GM21390 (cell line): Measurements from ENCODE around the gene ARHGAP40.
"Not testable (repeated sequence)": the region's sequence is repeated elsewhere in the genome, so short reads cannot be mapped to it uniquely, and the experiment has no call there.

Source experiments
- ATAC-seq: cut with Tn5 transposase; IDR thresholded peaks from one replicate; pipeline ENCODE4 v1.9.1; 2021; ENCODE audit not compliant: unreplicated experiment

The ARHGAP40 gene

GRCh38 chr20:38586181-38586525, 15.5 kb upstream of the ARHGAP40 start:
- ATAC-seq, result no peak

- ATAC-seq, result no peak
These were observed 13.3 kb upstream of the ARHGAP40 start for GRCh38 chr20:38588303-38588702.

GRCh38 chr20:38589351-38589750, 12.3 kb upstream of the ARHGAP40 start:
- no peak for ATAC-seq

- no peak for ATAC-seq
These were observed 11.5 kb upstream of the ARHGAP40 start for GRCh38 chr20:38589967-38590675.

GRCh38 chr20:38590676-38591473, 10.7 kb upstream of the ARHGAP40 start:
- no peak for ATAC-seq

- no peak for ATAC-seq
These were observed 9.9 kb upstream of the ARHGAP40 start for GRCh38 chr20:38591474-38592410.

- not testable (repeated sequence) for ATAC-seq
These were observed 9.2 kb upstream of the ARHGAP40 start for GRCh38 chr20:38592411-38592790.

GRCh38 chr20:38594281-38594680, 7.3 kb upstream of the ARHGAP40 start:
- not testable (repeated sequence) for ATAC-seq

- ATAC-seq, result not testable (repeated sequence)
These were observed 5.7 kb upstream of the ARHGAP40 start for GRCh38 chr20:38595886-38596285.

- ATAC-seq, result no peak
These were observed 2.2 kb upstream of the ARHGAP40 start for GRCh38 chr20:38599410-38599882.

GRCh38 chr20:38600057-38600456, 1.6 kb upstream of the ARHGAP40 start:
- no peak for ATAC-seq

- ATAC-seq, result no peak
These were observed 574 bp downstream of the ARHGAP40 start for GRCh38 chr20:38602185-38602581.

- no peak for ATAC-seq
These were observed 1.7 kb downstream of the ARHGAP40 start for GRCh38 chr20:38603286-38603685.

GRCh38 chr20:38604873-38605303, 3.3 kb downstream of the ARHGAP40 start:
- ATAC-seq, result no peak

GRCh38 chr20:38607351-38607750, 5.7 kb downstream of the ARHGAP40 start:
- no peak for ATAC-seq

GRCh38 chr20:38608188-38608587, 6.6 kb downstream of the ARHGAP40 start:
- ATAC-seq, result no peak

GRCh38 chr20:38609815-38610214, 8.2 kb downstream of the ARHGAP40 start:
- ATAC-seq, result no peak

- ATAC-seq, result no peak
These were observed 8.9 kb downstream of the ARHGAP40 start for GRCh38 chr20:38610521-38610920.

GRCh38 chr20:38612751-38613515, 11.3 kb downstream of the ARHGAP40 start:
- ATAC-seq, result no peak

GRCh38 chr20:38615283-38615682, 13.7 kb downstream of the ARHGAP40 start:
- ATAC-seq, result no peak
